Hematopoietic multipotent progenitor cell treated with erythropoietin and hydrocortisone succinate and interleukin-3 and kit ligand, for 8 days (in vitro differentiated cells): ENCODE results near the gene RIPK4.

Source experiments
- DNase-seq: peaks from one replicate; pipeline ENCODE4 v3.0.0-alpha.2; 2015

The RIPK4 gene

GRCh38 chr21:41752231-41752681 lies 14.6 kb downstream of the RIPK4 start:
- no peak for DNase-seq

DNA sequence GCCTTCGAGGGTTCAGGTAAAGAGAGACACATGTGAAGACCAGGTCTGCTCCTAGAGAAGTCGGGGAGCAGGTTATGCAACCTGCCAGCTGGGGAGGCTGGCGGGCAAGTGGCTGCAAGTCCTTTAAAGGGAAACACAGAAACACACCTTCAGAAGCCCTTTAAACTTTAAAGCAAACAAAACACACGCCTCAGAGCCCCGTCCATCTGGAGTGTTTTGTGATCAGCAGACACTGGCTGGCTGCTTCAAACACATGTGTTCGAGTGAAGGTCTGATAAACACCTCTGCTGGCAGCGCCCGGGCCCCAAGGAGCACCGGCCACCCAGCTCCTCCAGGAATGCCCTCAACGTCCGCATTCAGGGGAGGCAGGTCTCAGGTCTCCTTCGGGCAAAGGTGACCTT lies 15.2 kb downstream of the RIPK4 start:
- no peak for DNase-seq

DNA sequence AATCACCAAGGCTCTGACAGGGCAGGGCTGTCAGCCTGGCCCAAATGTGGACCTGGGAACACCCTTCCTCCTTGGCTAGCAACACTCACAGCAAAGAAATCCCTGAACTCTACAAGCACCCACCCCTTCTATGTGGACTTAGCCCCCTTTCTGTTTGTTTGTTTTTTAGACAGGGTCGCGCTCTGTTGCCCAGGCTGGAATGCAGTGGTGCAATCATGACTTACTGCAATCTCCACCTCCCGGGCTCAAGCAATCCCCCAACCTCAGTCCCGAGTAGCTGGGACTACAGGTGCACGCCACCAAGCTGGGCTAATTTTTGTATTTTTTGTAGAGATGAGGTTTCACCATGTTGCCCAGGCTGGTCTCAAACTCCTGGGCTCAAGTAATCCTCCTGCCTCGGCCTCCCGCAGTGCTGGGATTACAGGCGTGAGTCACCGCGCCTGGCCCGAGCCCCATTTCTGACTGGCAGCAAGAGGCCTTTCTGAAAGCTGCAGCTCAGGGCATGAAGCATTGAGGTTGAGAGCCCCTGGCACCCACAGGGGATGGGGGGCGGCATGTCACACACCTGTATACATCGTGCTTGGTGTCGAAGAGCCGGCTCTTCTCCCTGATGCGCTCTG lies 16.2 kb downstream of the RIPK4 start:
- no peak for DNase-seq

DNA sequence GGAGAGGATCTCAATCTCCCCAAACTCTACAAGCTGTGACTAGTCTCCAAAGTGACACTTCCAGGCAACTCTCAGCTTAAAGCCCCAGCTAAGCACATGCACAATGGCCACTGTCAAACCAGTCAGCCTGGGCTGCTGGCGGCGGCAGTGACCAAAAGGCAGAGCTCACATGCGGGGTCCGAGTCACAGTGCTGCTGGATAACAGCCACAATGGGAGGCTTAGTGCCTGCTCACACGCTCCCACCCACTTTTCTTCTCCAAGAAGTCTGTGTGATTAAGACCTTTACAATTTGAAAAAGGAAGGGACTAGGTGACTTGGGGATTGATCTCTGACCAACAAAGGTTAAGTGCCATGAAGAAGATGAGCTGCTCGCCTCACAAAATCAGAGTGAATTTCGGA lies 16.8 kb downstream of the RIPK4 start:
- DNase-seq = no peak

- DNase-seq = no peak
Measured at GRCh38 chr21:41749286-41749685, 17.6 kb downstream of the RIPK4 start.

GRCh38 chr21:41747943-41748738 lies 18.7 kb downstream of the RIPK4 start:
- DNase-seq = no peak

GRCh38 chr21:41746744-41747006 lies 20.2 kb downstream of the RIPK4 start:
- DNase-seq = no peak

GRCh38 chr21:41745971-41746743 lies 20.7 kb downstream of the RIPK4 start:
- no peak for DNase-seq

DNA sequence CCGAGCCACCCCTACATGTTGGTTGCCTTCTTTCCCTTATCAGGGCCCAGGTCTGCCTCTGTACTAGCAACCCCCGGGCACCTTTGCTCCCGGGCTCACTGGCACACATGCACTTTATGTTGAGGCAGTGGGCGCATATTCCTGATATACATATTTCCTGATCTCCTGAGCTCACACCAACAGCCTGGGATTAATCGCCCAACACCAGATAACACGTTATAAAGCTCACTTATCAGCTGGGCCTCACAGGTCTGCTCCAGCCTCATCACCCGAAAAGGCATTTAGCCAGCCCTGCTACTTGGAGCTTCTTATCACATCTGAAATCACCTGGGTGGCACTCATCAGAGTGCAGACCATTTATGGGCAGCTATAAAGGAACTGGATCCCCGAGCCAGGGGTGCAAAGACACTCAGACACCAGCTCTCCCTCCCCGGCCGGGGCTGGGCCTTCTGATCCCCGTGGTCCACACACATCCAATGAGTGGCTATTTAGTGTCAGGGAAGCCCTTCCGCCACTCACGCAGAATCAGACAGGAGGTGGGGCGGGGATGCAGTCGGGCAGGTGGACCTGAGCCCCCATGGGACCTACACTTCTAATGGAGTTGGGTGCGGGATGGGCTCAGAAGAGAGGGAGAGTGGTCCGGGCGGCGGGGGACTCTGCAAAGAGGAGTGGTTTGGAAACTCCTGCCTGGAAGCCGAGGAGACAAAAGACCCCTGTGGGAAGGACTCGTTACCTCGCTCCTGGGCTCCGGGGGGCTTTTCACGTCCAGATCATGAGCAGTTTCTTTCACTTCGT lies 21.6 kb downstream of the RIPK4 start:
- no peak for DNase-seq

DNA sequence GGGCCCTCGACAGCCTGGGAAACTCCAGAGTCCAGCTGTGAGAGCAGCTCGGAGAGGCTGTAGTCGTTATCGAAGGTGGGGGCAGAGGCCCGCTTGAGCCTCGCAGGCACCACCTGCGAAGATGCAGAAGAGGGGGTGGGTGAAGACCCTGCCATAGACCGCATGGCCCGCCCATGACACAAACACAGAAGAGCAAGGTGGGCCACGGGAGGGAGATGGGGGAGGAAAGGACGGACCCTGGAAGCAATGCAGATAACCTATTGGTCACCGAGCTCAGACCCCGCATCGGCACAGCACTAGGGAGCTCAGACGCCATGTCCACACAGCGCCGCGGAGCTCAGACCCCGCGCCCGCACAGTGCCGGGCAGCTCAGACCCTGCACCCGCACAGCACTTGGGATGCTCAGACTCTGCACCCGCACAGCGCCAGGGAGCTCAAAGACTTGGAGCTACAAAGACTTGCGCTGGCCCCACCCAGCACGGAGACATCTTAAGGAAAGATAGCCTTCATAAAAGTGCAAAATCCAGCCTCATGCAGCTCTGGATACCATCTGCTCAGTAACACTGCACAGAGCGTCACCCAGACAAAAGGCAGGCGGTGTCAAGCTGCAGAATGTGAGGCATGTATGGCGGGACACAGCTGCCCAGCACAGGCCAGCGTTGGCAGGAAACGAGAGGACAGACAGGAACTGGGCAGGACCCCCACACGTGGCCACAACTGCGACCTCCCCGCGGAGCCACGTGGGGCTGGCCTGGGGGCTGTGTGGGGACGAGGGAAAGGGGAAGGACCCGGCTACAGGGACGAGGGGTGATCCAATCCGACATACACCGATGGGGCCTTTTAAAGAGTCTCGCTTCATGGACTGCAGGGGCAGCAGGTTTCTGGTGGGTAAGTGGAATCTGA lies 22.6 kb downstream of the RIPK4 start:
- no peak for DNase-seq

DNA sequence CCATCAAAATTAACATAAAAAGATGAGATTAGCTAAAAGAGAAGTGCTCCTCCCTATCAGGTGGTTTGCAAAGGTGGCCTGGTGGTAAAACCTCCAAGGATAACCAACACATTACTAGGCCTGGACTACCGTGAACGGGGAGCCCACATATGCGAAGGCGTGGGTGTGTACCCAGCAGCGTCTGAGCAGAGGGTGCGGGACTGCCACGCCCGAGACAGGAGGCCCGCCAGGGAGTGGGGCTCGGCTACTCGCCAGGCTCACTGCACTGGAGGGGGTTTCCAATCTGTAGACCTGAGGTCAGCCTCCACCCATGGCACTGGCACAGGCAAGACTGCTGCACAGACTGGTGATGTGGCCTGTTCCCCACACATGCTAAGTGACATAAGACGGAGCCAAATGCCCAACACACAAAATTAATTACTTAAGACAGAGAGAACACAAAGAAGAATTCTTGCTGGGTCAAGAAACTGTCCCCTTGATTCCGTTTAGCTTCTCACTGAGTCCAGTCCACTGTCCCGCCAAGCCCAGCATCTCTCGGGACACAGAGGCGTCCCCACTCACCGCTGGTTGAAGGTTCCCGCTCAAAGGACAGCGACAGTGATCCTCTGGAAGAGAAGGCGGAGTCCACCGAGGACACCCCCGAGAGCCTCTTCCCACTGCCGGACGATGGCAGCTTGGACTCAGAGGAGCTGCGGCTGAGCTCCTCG lies 23.4 kb downstream of the RIPK4 start:
- no peak for DNase-seq

DNA sequence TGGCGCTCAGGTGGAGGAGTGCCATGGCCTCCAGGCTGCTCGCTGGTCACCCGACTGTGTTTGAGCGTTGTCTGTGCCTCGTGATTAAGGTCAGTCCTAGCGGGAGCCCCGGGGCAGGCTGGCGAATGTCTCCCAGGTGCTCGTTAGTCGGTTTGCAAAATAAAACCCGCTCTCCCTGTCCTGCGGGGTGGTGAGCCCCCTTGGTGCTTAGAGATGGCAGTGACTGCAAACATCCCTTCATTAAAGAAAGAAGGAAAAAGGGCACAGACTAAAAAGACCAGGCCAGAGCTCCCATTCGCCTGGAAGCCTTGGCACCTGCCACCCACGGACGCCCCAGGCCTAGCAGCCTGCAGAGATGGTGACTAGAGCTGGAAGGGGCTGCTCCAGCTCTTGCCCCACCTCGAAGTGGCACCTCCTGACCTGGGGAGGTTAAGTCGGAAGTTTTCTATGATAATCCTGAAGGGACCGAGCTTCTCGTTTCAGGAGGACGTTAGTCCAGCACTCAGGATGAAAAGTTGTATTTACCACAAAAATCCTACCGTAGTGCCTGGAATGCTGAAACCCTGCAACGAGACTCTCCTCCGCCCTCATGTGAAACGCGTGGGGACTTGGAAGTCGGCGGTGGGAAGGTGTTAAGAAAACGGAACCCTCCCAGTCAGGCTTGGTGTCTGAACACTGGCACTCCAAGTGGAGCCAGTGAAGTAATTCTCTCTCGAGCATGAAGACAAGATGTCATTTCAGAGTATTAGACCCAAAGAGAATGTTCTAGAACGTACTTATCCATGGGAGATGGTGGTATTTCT lies 24.6 kb downstream of the RIPK4 start:
- DNase-seq = no peak

- no peak for DNase-seq
Measured at GRCh38 chr21:41741253-41742072, 25.4 kb downstream of the RIPK4 start.

DNA sequence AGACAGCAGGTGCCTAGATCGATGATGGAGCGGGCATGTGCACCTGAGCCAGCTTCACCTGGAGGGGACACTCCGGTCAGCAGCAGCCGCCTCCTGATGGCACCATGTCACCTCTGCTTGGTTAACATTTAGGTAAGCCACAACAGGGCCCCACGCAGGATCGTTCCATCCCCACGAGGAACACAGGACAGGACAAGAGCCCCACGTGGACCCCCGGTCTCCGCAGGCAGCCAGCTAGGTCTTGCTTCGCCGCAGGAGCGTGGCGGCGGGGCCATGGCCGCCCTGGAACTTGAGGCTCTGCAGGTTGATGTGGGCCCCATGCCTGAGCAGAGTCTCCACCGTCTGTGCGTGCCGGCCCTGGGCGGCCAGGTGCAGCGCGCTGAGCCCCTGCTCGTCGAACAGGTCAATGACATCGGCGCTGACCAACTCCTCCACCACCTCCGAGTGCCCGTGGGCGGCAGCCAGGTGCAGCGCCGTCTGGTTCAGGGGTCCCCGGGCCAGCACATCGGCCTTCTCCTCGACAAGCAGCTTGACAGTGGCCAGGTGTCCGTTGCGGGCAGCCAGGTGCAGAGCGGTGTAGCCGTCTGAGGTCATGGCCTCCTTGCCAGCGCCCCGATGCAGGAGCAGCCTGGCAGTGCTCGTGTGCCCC lies 26.1 kb downstream of the RIPK4 start:
- DNase-seq = no peak

DNA sequence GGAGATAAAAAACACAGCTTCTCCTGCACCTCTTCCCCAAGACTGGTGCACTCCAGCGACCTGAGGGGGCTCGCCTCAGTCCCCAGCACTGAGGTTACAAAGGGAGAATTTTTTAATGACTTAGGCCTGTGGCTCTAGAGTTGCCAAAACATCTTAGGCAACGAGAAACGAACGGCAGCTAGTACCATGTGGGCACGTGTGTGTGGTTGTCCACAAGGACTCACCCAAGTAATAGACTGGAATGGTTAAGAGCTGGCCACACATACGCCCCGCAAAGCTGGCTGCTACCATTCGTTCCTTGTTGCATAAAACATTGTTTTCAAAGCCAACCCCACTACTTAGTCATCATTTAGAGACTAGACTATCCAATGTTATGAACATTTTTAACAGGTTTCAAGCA lies 26.9 kb downstream of the RIPK4 start:
- DNase-seq = no peak

GRCh38 chr21:41739011-41739410 lies 27.8 kb downstream of the RIPK4 start:
- no peak for DNase-seq

DNA sequence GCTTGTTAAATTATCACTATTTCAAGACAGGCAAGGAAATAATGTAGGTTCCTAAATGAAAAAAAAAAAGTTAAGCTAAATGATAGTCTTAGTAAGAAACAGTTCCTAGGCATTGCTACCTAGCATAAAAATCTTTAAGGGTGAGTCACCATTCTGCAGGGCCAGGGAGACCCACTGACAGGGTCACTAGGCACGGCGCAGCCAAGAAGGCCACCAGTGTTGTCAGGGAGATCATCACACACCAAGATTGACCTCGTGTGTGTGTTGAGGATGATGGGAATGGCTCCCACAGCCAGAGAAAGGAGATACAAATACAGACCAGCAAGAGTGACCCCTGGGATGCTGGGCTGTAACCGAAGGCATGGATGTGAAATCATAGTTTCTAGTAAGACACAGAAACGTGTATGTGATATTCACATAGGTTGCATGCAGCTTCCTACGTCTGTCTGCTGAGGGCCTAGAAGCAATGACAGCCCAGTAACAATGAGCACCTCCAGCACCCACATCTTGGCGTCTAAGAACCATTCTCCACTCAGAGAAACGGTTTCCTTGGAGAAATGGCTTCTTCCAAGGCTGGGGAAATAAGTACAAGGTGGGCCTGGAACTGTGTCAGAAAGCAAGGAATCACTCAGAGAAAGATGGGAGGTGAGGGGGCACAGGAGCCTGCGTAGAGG lies 29.1 kb downstream of the RIPK4 start:
- DNase-seq = no peak

- no peak for DNase-seq
Measured at GRCh38 chr21:41736423-41736822, 30.4 kb downstream of the RIPK4 start.
